ENCODE data around the gene LRRC40. TPM values are rescaled to one million over a fixed set of nuclear protein-coding genes. Genes with fewer than 3 reads are reported as not detected.
"Not testable (repeated sequence)": the region's sequence is repeated elsewhere in the genome, so short reads cannot be mapped to it uniquely, and the experiment has no call there.

LRRC40 gene
- total RNA-seq, 4 donors from 2014 or later: 0.37 to 14.1 (median 12.2) TPM

GRCh38 chr1:70195342-70195741, 10.0 kb downstream of the LRRC40 start:
- Histone ChIP-seq H3K9me3 (no peaks in the 10 kb centered on the region), H3K36me3 (no peaks in the 10 kb centered on the region), H3K27me3 (no peaks in the 10 kb centered on the region), H3K4me3 (no peak overlapping the region), H3K27ac (no peak overlapping the region), H3K4me1 (no peaks in the 10 kb centered on the region)
- no peak for DNase-seq
- WGBS, 2 donors (ENCODE audit: low coverage in 1 of 2): 91 to 100% methylated on average over 2 to 4 of the region's 4 CpGs
- in situ Hi-C loops (cut with MboI; ENCODE audit: low pct_ligation_motif_present in 1 of 4, low pct_unique_long_range_greater_than_20kb in 1 of 4, low sequenced_read_pairs in 3 of 4) (no loop called here), intact Hi-C loops (cut with DNase I; ENCODE audit: low total_unique reads) (no loop called here)
- no peak for TF ChIP-seq CTCF (IDR thresholded peaks at IDR 0.05)
- no peak for TF ChIP-seq POLR2A (IDR thresholded peaks at IDR 0.05)
- TF ChIP-seq POLR2AphosphoS5 (IDR thresholded peaks at IDR 0.05): no peak
- TF ChIP-seq EP300 (IDR thresholded peaks at IDR 0.05; ENCODE audit: low read depth): no peak

GRCh38 chr1:70194601-70195000, 10.8 kb downstream of the LRRC40 start:
- no peaks in the 10 kb centered on the region for H3K4me1 ChIP-seq
- TF ChIP-seq EP300 (IDR thresholded peaks at IDR 0.05; ENCODE audit: low read depth) (no peak), CTCF (IDR thresholded peaks at IDR 0.05) (no peak), POLR2AphosphoS5 (IDR thresholded peaks at IDR 0.05) (no peak), POLR2A (IDR thresholded peaks at IDR 0.05) (no peak)
- intact Hi-C loops (cut with DNase I; ENCODE audit: low total_unique reads) (no loop called here), in situ Hi-C loops (cut with MboI; ENCODE audit: low pct_ligation_motif_present in 1 of 4, low pct_unique_long_range_greater_than_20kb in 1 of 4, low sequenced_read_pairs in 3 of 4) (no loop called here)
- H3K27ac ChIP-seq: no peak overlapping the region
- no peaks in the 10 kb centered on the region for H3K9me3 ChIP-seq
- no peak overlapping the region for H3K4me3 ChIP-seq
- DNase-seq: no peak
- no peaks in the 10 kb centered on the region for H3K36me3 ChIP-seq
- H3K27me3 ChIP-seq: no peaks in the 10 kb centered on the region

GRCh38 chr1:70192446-70192845, 12.9 kb downstream of the LRRC40 start:
- H3K27me3 ChIP-seq; H3K4me3 ChIP-seq; DNase-seq; H3K9me3 ChIP-seq; intact Hi-C loops (cut with DNase I; ENCODE audit: low total_unique reads); in situ Hi-C loops (cut with MboI; ENCODE audit: low pct_ligation_motif_present in 1 of 4, low pct_unique_long_range_greater_than_20kb in 1 of 4, low sequenced_read_pairs in 3 of 4); H3K36me3 ChIP-seq; H3K4me1 ChIP-seq; H3K27ac ChIP-seq: not testable (repeated sequence)

- H3K36me3 ChIP-seq: no peaks in the 10 kb centered on the region
- no peak for TF ChIP-seq POLR2A (IDR thresholded peaks at IDR 0.05)
- no peak for TF ChIP-seq POLR2AphosphoS5 (IDR thresholded peaks at IDR 0.05)
- no peak for TF ChIP-seq EP300 (IDR thresholded peaks at IDR 0.05; ENCODE audit: low read depth)
- no peak for TF ChIP-seq CTCF (IDR thresholded peaks at IDR 0.05)
- no peak for DNase-seq
- no peak overlapping the region for H3K27ac ChIP-seq
- intact Hi-C loops (cut with DNase I; ENCODE audit: low total_unique reads) (no loop called here), in situ Hi-C loops (cut with MboI; ENCODE audit: low pct_ligation_motif_present in 1 of 4, low pct_unique_long_range_greater_than_20kb in 1 of 4, low sequenced_read_pairs in 3 of 4) (no loop called here)
- H3K4me3 ChIP-seq: no peak overlapping the region
- no peaks in the 10 kb centered on the region for H3K4me1 ChIP-seq
- H3K27me3 ChIP-seq: no peaks in the 10 kb centered on the region
- no peaks in the 10 kb centered on the region for H3K9me3 ChIP-seq
These were observed 15.2 kb downstream of the LRRC40 start for GRCh38 chr1:70190180-70190579.

GRCh38 chr1:70188522-70188921, 16.9 kb downstream of the LRRC40 start:
- Histone ChIP-seq H3K4me3 (no peak overlapping the region), H3K4me1 (no peaks in the 10 kb centered on the region), H3K9me3 (no peaks in the 10 kb centered on the region), H3K27me3 (no peaks in the 10 kb centered on the region), H3K36me3 (peaks cover 0 to 6% (median 0%) of the 10 kb centered on the region in 4 donors), H3K27ac (no peak overlapping the region)
- DNase-seq: no peak
- in situ Hi-C loops (cut with MboI; ENCODE audit: low pct_ligation_motif_present in 1 of 4, low pct_unique_long_range_greater_than_20kb in 1 of 4, low sequenced_read_pairs in 3 of 4): no loop called here
- WGBS, 2 donors (ENCODE audit: low coverage in 1 of 2): 80 to 98% methylated on average over 1 to 2 of the region's 2 CpGs
- intact Hi-C loops (cut with DNase I; ENCODE audit: low total_unique reads): no loop called here
- no peak for TF ChIP-seq POLR2AphosphoS5 (IDR thresholded peaks at IDR 0.05)
- TF ChIP-seq EP300 (IDR thresholded peaks at IDR 0.05; ENCODE audit: low read depth): no peak
- TF ChIP-seq POLR2A (IDR thresholded peaks at IDR 0.05): no peak
- no peak for TF ChIP-seq CTCF (IDR thresholded peaks at IDR 0.05)

GRCh38 chr1:70185181-70185580, 20.2 kb downstream of the LRRC40 start:
- intact Hi-C loops (cut with DNase I; ENCODE audit: low total_unique reads); DNase-seq; H3K27ac ChIP-seq; H3K4me1 ChIP-seq; H3K36me3 ChIP-seq; H3K4me3 ChIP-seq; H3K9me3 ChIP-seq; H3K27me3 ChIP-seq; in situ Hi-C loops (cut with MboI; ENCODE audit: low pct_ligation_motif_present in 1 of 4, low pct_unique_long_range_greater_than_20kb in 1 of 4, low sequenced_read_pairs in 3 of 4): not testable (repeated sequence)
- 88 to 93% methylated on average over 3 of the region's 3 CpGs for WGBS, 2 donors (ENCODE audit: low coverage in 1 of 2)

Data from transverse colon (tissue), 4 donors.